Left lung (tissue), 10 donors: ENCODE data around the gene POU2F1. TPM values are rescaled to one million over a fixed set of nuclear protein-coding genes. Genes with fewer than 3 reads are reported as not detected.
A peak's percentile ranks its signal among the peaks of the same experiment; 100 is the strongest.

Source experiments
- ATAC-seq: fragments of 200-7000 bp; cut with Tn5 transposase; one replicate; pipeline ENCODE4 v1.9.1; 2020; ENCODE audit warnings: moderate library complexity
- DNase-seq, 4 donors: peaks; one replicate each; pipeline ENCODE4 v3.0.0-alpha.2; 2013 to 2020
- H3K27ac ChIP-seq, 2 donors: fragments of 200-600 bp; sonication (generic) in 1 of 2; one replicate each; pipeline versions ENCODE4 v1.5.0 to v1.8.0; 2020 to 2021
- H3K27me3 ChIP-seq, 2 donors: fragments of 200-600 bp; sonication (generic) in 1 of 2; one replicate each; pipeline versions ENCODE4 v1.5.0 to v1.8.0; 2020 to 2021
- H3K36me3 ChIP-seq, 2 donors: fragments of 200-600 bp; sonication (generic) in 1 of 2; one replicate each; pipeline versions ENCODE4 v1.5.0 to v1.8.0; 2020 to 2021
- H3K4me1 ChIP-seq, 2 donors: fragments of 200-600 bp; one replicate each; pipeline ENCODE4 v1.8.0; 2021
- H3K4me3 ChIP-seq, 2 donors: fragments of 200-600 bp; sonication (generic) in 1 of 2; one replicate each; pipeline versions ENCODE4 v1.5.0 to v1.8.0; 2020 to 2021; ENCODE audit warnings: mild to moderate bottlenecking in 1 of 2
- H3K9me3 ChIP-seq, 2 donors: fragments of 200-600 bp; sonication (generic) in 1 of 2; one replicate each; pipeline versions ENCODE4 v1.5.0 to v1.8.0; 2020 to 2021
- intact Hi-C, 2 donors: fragments of 100-400 bp; cut with DNase I; formaldehyde crosslinking; loops; one replicate each; pipeline versions ENCODE4 v1.11.2 to v1.14.2; 2022
- polyA plus RNA-seq, 6 donors: library from polyadenylated mRNA; unstranded; fragments of 120-200 nt; gene quantifications; one replicate each; pipeline ENCODE4 v1.2.1, GENCODE V29; 2013; ENCODE audit not compliant: insufficient read length in 6 of 6
- total RNA-seq, 2 donors: library from RNA; stranded (reverse); fragmentation: NEBNext Ultra II Directional; extraction: Animal tissue kit (Norgen Biotek cat#: 25700); gene quantifications; one replicate each; pipeline ENCODE4 v1.2.1, GENCODE V29; 2021
- TF ChIP-seq, protein P1 (sequence below), 2 donors: fragments of 200-600 bp; sonication (generic) in 1 of 2; IDR thresholded peaks; one replicate each; pipeline versions ENCODE4 v1.5.0 to v1.8.0; 2021; ENCODE audit warnings: antibody characterized with exemption in 2 of 2
- donor health status: DM: no; HTN: yes; CAD: no.
- donor health status: DM: no; HTN: no; CAD: no.

Gene POU2F1
- total and polyA plus RNA-seq, 8 donors, result 12.3 to 16.3 (median 15.2) TPM

GRCh38 chr1:167293057-167293456 is 72.4 kb downstream of the POU2F1 start:
- Histone ChIP-seq H3K36me3 (no peaks in the 10 kb centered on the region), H3K27ac (no peak overlapping the region), H3K4me3 (no peak overlapping the region), H3K4me1 (peaks cover 7 to 56% of the 10 kb centered on the region in 2 donors), H3K9me3 (no peaks in the 10 kb centered on the region), H3K27me3 (no peaks in the 10 kb centered on the region)
- TF ChIP-seq, protein P1, sequence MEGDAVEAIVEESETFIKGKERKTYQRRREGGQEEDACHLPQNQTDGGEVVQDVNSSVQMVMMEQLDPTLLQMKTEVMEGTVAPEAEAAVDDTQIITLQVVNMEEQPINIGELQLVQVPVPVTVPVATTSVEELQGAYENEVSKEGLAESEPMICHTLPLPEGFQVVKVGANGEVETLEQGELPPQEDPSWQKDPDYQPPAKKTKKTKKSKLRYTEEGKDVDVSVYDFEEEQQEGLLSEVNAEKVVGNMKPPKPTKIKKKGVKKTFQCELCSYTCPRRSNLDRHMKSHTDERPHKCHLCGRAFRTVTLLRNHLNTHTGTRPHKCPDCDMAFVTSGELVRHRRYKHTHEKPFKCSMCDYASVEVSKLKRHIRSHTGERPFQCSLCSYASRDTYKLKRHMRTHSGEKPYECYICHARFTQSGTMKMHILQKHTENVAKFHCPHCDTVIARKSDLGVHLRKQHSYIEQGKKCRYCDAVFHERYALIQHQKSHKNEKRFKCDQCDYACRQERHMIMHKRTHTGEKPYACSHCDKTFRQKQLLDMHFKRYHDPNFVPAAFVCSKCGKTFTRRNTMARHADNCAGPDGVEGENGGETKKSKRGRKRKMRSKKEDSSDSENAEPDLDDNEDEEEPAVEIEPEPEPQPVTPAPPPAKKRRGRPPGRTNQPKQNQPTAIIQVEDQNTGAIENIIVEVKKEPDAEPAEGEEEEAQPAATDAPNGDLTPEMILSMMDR (IDR thresholded peaks at IDR 0.05), result no peak
- DNase-seq (no peak), ATAC-seq (no peak)
- intact Hi-C loops, result no loop called here

DNA sequence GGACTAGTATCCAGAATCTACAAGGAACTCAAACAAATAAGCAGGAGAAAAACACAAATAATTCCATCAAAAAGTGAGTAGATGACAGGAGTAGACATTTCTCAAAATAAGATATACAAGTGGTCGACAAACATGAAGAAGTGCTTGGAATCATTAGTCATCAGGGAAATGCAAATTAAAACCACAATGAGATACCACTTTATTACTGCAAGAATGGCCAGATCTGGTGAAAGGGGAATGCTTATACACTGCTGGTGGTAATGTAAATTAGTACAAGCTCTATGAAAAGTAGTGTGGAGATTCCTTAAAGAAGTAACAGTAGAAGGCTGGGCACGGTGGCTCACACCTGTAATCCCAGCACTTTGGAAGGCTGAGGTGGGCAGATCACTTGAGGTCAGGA is 73.8 kb downstream of the POU2F1 start:
- Histone ChIP-seq H3K9me3 (no peaks in the 10 kb centered on the region), H3K27me3 (no peaks in the 10 kb centered on the region), H3K36me3 (no peaks in the 10 kb centered on the region), H3K4me3 (no peak overlapping the region), H3K4me1 (peaks cover 10 to 66% of the 10 kb centered on the region in 2 donors), H3K27ac (no peak overlapping the region)
- ATAC-seq (no peak), DNase-seq (no peak)
- intact Hi-C loops, result no loop called here
- TF ChIP-seq, protein P1 (IDR thresholded peaks at IDR 0.05), result no peak

DNA sequence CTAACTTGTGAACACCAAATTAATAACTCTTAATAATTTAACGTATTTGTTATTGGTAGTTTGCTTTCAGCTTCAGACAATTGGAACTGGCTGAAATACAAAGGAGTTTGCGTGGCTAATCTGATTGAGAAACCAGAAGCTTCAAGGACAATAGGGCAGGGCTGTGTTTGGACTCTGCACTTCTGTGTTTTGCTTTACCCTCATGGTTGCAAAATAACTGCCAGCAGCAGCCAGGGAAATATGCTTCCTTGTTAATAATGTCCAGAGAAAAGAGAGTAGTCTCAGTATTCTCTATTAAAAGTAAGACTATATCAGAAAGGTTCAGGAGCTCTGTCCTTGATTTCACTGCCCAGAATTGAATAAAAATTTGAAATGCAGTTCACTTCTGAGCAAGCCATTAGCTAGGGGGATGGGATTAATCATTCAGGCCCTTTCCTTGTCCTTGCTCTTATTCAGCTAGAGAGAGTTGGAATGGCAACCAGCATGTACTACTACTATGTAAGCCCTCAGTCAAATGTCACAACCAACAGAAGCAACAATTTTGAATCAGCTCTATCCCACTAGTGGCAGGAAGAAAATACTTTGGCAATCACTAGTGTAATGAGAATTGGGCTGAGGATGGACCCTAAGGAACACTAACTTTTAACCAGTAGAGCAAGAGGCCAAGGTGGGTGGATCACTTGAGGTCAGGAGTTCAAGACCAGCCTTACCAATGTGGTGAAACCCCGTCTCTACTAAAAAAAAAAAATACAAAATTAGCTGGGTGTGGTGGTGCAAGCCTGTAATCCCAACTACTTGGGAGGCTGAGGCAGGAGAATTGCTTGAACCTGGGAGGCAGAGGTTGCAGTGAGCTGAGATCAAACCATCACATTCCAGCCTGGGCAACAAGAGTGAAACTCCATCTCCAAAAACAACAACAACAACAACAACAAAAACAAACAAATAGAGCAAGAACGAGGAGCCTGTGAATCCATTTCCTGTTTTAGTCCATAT is 76.8 kb downstream of the POU2F1 start:
- ATAC-seq (peak; percentile 93), DNase-seq (no peak)

GRCh38 chr1:167298325-167298724 is 77.6 kb downstream of the POU2F1 start:
- DNase-seq (no peak), ATAC-seq (no peak)
- Histone ChIP-seq H3K9me3 (no peaks in the 10 kb centered on the region), H3K27ac (peak overlapping the region in 1 of 2 donors; percentile 76), H3K27me3 (no peaks in the 10 kb centered on the region), H3K36me3 (no peaks in the 10 kb centered on the region), H3K4me1 (peaks cover 10 to 61% of the 10 kb centered on the region in 2 donors), H3K4me3 (no peak overlapping the region)
- intact Hi-C loops, result no loop called here
- TF ChIP-seq, protein P1 (IDR thresholded peaks at IDR 0.05), result no peak

More for the DNA sequence above, 76.8 kb downstream of the POU2F1 start:
- intact Hi-C loops, result no loop called here
- no peaks in the 10 kb centered on the region for H3K27me3 ChIP-seq
- TF ChIP-seq, protein P1 (IDR thresholded peaks at IDR 0.05), result no peak
- no peak overlapping the region for H3K4me3 ChIP-seq
- H3K27ac ChIP-seq, result peak overlapping the region; percentile 57 to 76
- H3K9me3 ChIP-seq, result no peaks in the 10 kb centered on the region
- H3K36me3 ChIP-seq, result no peaks in the 10 kb centered on the region
- peaks cover 10 to 68% of the 10 kb centered on the region in 2 donors for H3K4me1 ChIP-seq

GRCh38 chr1:167301355-167301754 is 80.7 kb downstream of the POU2F1 start:
- Histone ChIP-seq H3K4me3 (no peak overlapping the region), H3K27me3 (no peaks in the 10 kb centered on the region), H3K36me3 (no peaks in the 10 kb centered on the region), H3K4me1 (peaks cover 10 to 47% of the 10 kb centered on the region in 2 donors), H3K9me3 (no peaks in the 10 kb centered on the region), H3K27ac (no peak overlapping the region)
- ATAC-seq, result no peak
- no peak for DNase-seq
- TF ChIP-seq, protein P1 (IDR thresholded peaks at IDR 0.05), result no peak
- intact Hi-C loops, result no loop called here
